RPMI7951 (cell line): Measurements from ENCODE around the gene SERPINB1. TPM values are rescaled to one million over a fixed set of nuclear protein-coding genes. Genes with fewer than 3 reads are reported as not detected.
"Not testable (repeated sequence)": the region's sequence is repeated elsewhere in the genome, so short reads cannot be mapped to it uniquely, and the experiment has no call there.

ENCODE experiments used
- DNase-seq: peaks from one replicate; pipeline ENCODE4 v3.0.0-alpha.2; 2012; ENCODE audit warnings: low read depth
- total RNA-seq: library from RNA; depleted of rRNA; stranded (reverse); fragments of >200 nt; shearing (Covaris generic); gene quantifications from 2 replicates; pipeline ENCODE4 v1.2.3, GENCODE V29; 2014

SERPINB1 gene
- total RNA-seq, 1 experiment from 2014 or later, result 25.1 TPM

GRCh38 chr6:2818593-2818992, 23.1 kb downstream of the SERPINB1 start:
- peak; percentile 19 for DNase-seq

DNA sequence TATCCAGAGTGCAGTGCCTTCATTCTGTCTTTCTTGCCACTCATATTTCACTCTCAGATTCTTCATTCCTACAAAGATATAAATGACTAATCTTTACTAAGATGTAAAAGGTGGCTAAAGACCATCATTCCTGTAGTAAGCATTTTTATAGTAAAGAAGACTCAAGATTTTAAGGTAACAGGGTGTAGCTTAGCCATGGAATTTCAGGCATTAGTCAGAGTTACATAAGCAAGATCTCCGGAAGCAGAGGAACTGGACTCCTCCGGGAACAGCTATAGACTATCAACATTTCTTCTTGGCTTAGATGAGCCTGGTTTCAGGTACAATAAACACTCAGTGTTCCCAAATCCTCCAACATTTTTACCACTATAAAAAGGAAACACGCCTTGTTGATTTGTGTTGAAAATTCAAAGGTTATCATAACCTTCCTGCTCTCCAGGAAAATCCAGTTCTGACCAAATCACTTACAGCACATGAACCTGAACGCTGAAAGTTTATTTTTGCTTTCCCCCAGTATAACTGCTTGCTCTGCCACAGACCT, 23.7 kb downstream of the SERPINB1 start:
- DNase-seq, result peak; percentile 36

DNA sequence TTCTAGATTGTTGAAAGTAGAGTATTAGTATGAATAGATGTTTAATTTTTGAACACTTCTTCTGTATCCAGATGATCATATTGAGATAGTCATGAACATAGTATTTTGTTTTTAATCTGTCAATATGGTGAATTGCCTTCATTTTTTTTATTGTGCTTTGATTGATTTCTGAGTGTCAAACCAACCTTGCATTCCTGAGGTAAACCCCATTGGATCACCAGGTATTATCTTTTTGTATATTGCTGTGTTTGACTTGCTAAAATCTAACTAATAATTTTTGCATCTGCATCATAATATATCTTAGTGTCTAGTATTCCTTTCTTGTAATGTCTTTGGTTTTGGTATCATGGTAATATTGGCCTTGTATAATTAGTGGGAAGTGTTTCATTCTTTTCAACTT, 25.5 kb downstream of the SERPINB1 start:
- no peak for DNase-seq

DNA sequence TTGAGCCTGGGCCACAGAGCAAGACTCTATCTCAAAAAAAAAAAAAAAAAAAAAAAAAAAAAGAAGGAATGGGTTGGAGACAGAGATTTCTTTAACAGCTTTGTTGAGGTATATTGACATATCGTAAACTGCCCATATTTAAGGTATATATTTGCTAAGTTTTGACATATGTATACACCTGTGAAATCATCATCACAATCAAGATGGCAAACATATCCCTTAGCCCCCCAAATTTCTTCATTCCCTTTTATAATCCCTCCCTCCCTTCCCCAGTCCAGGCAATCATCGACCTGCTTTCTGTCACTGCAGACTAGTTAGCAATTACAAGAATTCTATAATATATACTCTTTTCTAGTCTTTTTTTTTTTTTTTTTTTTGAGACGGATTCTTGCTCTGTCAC, 29.0 kb downstream of the SERPINB1 start:
- DNase-seq, result no peak

GRCh38 chr6:2810092-2810671, 31.5 kb downstream of the SERPINB1 start:
- no peak for DNase-seq

DNA sequence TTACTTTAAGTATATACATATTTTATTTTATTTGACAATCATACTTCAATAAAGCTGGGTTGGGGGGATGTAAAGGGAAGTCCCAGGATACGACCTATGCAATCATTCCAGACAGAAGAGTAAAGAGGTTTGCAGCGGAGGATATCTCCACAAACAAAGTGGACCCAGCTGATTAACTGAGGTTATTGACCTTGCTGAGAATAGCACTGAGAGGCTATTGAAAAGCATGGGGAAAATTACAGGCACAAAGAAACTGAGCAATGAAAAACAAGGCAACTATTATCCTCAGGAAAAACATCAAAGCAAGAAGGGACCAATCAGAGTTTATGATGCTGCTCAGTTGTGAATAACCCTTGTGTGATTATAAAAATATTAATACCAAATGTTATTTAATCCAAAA, 32.6 kb downstream of the SERPINB1 start:
- DNase-seq, result no peak

DNA sequence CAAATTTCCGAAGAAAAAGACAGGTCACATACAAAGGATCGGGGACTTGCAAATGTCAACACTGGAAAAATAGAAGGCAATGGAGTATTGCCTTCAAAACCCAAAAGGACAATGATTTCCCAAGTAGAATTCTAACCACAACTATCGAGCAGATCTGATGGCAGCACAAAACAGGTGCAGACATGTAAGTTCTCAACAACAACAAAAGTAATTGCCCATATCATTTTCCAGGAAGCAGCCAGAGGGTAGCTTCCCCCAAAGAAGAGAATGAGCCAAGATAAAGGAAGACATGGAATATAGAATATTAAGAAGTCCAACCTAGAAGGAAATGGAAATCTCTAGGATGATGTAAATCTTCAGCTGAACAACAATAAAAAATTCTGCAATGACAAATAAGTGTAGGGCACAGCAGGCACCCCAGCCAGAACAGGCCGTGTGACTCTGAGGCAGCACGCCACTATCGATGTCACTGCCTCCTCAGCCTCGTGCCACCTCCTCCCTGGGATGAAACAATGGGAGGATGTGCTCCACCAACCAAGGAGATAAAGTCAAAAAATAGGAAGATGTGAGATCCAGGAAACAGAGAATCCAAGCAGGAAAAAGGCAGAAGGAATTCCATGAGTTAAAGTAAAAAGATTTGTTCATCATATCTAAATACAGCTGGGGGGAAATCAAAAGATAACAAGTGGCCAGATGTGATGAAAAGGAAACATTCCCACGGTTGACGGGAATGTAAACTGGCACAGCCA, 34.1 kb downstream of the SERPINB1 start:
- DNase-seq, result no peak

GRCh38 chr6:2806644-2807043, 35.0 kb downstream of the SERPINB1 start:
- DNase-seq, result no peak

DNA sequence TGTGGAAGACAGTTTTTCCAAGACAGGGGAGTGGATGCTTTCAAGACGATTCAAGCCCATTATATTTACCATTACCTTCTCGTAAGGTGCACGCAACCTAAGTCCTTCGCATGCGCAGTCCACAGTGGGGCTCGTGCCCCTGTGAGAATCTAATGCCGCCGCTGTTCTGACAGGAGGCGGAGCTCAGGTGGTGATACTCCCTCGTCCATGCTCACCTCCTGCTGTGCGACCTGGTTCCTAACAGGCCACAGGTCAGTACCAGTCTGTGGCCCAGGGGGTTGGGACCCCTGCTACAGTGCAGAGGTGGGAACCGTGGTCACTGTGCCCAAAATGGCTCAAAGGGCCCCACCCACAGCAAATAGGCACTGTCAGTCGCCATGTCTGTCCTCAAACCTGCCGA, 36.6 kb downstream of the SERPINB1 start:
- no peak for DNase-seq

GRCh38 chr6:2804516-2804915, 37.1 kb downstream of the SERPINB1 start:
- DNase-seq, result no peak

- no peak for DNase-seq
These were observed 37.8 kb downstream of the SERPINB1 start for GRCh38 chr6:2803731-2804429.

DNA sequence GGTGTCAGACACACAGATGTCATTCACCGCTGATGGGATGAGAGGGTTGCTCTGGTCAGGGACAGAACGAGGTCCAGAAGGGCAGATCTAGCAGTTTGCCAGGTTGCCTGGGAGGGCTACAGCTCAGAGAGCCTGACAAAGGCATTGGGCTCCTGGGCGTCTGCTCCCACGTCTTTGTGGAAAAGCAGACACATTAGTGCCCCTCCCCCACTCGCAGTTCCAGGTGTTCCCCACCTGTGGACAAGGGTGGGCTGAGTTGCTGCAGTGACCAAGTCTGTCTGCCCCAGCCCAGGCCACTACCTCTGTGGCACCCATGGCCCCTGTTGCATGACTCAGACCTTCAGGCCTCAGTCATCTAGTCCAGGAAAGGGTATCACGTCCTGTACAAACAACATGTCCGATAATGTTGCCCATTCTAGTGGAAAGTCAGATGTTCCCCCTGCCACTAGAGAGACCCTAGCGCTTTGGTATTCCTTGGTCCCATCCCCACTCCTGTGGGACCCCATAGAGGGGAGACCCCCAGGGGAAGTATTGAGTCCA, 39.1 kb downstream of the SERPINB1 start:
- no peak for DNase-seq

DNA sequence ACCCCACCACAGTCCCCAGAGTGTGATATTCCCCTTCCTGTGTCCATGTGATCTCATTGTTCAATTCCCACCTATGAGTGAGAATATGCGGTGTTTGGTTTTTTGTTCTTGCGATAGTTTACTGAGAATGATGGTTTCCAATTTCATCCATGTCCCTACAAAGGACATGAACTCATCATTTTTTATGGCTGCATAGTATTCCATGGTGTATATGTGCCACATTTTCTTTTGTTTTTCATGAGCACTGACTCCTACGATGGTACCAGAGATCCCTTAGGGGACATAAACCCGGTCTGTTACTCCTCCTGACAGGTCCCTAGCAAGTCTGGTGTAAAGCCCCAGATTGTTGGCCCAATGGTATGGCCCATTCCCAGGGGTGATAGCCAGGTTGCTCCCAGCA, 40.0 kb downstream of the SERPINB1 start:
- not testable (repeated sequence) for DNase-seq

GRCh38 chr6:2800552-2801316, 40.9 kb downstream of the SERPINB1 start:
- DNase-seq, result no peak

GRCh38 chr6:2799936-2800527, 41.6 kb downstream of the SERPINB1 start:
- peak; percentile 34 for DNase-seq

- no peak for DNase-seq
These were observed 43.0 kb downstream of the SERPINB1 start for GRCh38 chr6:2798586-2799134.

- no peak for DNase-seq
These were observed 44.1 kb downstream of the SERPINB1 start for GRCh38 chr6:2797564-2798031.

DNA sequence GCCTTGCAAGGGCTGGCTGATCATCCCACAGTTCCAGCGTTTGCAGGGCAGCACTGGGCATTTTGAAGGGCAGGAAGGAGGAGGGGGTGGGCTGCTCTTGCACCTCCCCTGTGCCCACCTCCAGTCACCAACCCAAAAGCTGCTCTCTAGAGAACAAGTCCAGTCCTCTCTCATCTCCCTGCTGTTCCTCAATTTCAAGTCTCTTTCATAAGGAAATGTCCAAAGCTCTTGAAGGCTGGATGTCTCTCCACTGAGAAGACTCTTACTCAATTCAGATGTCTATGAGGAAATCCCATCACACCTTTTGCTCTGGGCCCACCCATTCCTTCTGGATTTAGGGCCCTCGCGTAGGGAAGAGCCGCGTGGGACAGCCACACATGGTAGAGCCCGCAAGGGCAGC, 44.8 kb downstream of the SERPINB1 start:
- no peak for DNase-seq

- no peak for DNase-seq
These were observed 45.7 kb downstream of the SERPINB1 start for GRCh38 chr6:2795956-2796355.

GRCh38 chr6:2795162-2795561, 46.5 kb downstream of the SERPINB1 start:
- DNase-seq, result no peak
